Breast epithelium (tissue), 3 donors: Measurements from ENCODE around the gene MACROD2.

ENCODE experiments used
- CTCF ChIP-seq, 3 donors: fragments of 450-650 bp; IDR thresholded peaks; one replicate each; pipeline ENCODE4 v1.5.1; 2016 to 2017; ENCODE audit warnings: antibody characterized with exemption in 3 of 3, mild to moderate bottlenecking in 3 of 3, moderate library complexity in 3 of 3
- POLR2AphosphoS5 ChIP-seq, 3 donors: sonication (generic); formaldehyde crosslinking; IDR thresholded peaks; one replicate each; pipeline ENCODE4 v1.6.1; 2017; ENCODE audit warnings: antibody characterized with exemption in 3 of 3

DNA sequence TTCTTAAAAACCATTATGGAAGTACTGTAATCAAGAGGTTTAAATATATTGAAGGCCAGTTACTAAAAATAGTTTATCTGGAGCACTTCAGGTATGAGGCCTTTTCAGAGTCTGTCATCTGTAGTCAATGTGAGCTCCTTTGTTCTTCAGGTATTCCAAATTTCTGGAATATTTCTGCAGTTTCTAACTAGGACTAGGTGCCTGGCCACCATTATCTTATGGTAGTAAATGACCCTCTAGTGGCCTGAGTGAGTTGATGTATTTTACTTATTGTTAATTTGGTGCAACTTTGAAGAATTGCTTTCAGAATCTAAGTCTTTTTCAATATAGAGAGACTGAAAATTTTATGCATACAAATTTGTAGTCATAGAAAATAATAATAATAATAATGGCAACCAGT, 437.3 kb downstream of the MACROD2 start:
- TF ChIP-seq POLR2AphosphoS5 (IDR thresholded peaks at IDR 0.05) (no peak), CTCF (IDR thresholded peaks at IDR 0.05) (no peak)
